ENCODE results near the gene GNAQ. TPM values are rescaled to one million over a fixed set of nuclear protein-coding genes. Genes with fewer than 3 reads are reported as not detected.

The GNAQ gene
- total and polyA plus RNA-seq, 2 of the 4 experiments (the other 2 are of a cell fraction), result 23.1 to 50.7 TPM

GRCh38 chr9:77909306-77909705 is 122.3 kb downstream of the GNAQ start:
- TF ChIP-seq CHD1 (IDR thresholded peaks at IDR 0.05; ENCODE audit: low read depth, low read length) (no peak), CEBPB (IDR thresholded peaks at IDR 0.05; ENCODE audit: low read depth, low read length) (no peak), POLR2A (IDR thresholded peaks at IDR 0.05; ENCODE audit: low read depth, low read length) (no peak), ELK1 (IDR thresholded peaks at IDR 0.05; ENCODE audit: borderline replicate concordance, low read depth, low read length) (no peak), RCOR1 (IDR thresholded peaks at IDR 0.05; ENCODE audit: insufficient replicate concordance, low read length) (no peak), RAD21 (IDR thresholded peaks at IDR 0.05; ENCODE audit: low read length) (no peak), MAFK (IDR thresholded peaks at IDR 0.05; ENCODE audit: low read depth, low read length) (no peak), MXI1 (IDR thresholded peaks at IDR 0.05; ENCODE audit: borderline replicate concordance, low read depth, low read length) (no peak), MAZ (IDR thresholded peaks at IDR 0.05; ENCODE audit: borderline replicate concordance, low read depth, low read length) (no peak), RFX5 (IDR thresholded peaks at IDR 0.05; ENCODE audit: low read depth, low read length) (no peak)
- TF ChIP-seq, protein P1, sequence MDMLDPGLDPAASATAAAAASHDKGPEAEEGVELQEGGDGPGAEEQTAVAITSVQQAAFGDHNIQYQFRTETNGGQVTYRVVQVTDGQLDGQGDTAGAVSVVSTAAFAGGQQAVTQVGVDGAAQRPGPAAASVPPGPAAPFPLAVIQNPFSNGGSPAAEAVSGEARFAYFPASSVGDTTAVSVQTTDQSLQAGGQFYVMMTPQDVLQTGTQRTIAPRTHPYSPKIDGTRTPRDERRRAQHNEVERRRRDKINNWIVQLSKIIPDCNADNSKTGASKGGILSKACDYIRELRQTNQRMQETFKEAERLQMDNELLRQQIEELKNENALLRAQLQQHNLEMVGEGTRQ (IDR thresholded peaks at IDR 0.05; ENCODE audit: low read depth, low read length), result no peak
- H3K4me3 ChIP-seq (ENCODE audit: insufficient read depth, low read depth, low read length), result no peak overlapping the region
- no peak overlapping the region for H3K27ac ChIP-seq (ENCODE audit: insufficient read depth, low read length)
- no peak overlapping the region for H3K18ac ChIP-seq (ENCODE audit: low read depth, low read length)
- no TSS peak for BruUV-seq (replicated peaks)
- H4K5ac ChIP-seq (ENCODE audit: low read depth, low read length), result no peak overlapping the region
- ChIA-PET CTCF (no interaction called here), POLR2A (ENCODE audit: unreplicated experiment) (no interaction called here)
- 84% methylated on average over 4 of the region's 5 CpGs; no CpG with 5 or more reads in 1 of the 2 experiments for WGBS, 2 experiments (ENCODE audit: extremely low coverage in 2 of 2, insufficient read length in 1 of 2)
- H2AFZ ChIP-seq (replicated peaks; ENCODE audit: low read length, poor library complexity), result no peak overlapping the region
- H2AK9ac ChIP-seq (replicated peaks; ENCODE audit: low read depth, low read length, poor library complexity), result no peak overlapping the region
- no peak overlapping the region for H2BK20ac ChIP-seq (ENCODE audit: low read depth, low read length)
- peaks cover 5% of the 10 kb centered on the region for H3K4me1 ChIP-seq (ENCODE audit: control insufficient read depth, insufficient read depth, low read length)
- H2BK15ac ChIP-seq (ENCODE audit: low read depth, low read length), result no peak overlapping the region
- dilution Hi-C loops (cut with HindIII; ENCODE audit: low sequenced_read_pairs, unreplicated experiment) (no loop called here), intact Hi-C loops (cut with micrococcal nuclease) (no loop called here), in situ Hi-C loops (cut with MboI; ENCODE audit: low sequenced_read_pairs) (no loop called here)
- no peaks in the 10 kb centered on the region for H3K27me3 ChIP-seq (ENCODE audit: control insufficient read depth, insufficient read depth, low read length)
- peaks cover 9% of the 10 kb centered on the region; the same call in 1 of the 2 replicates for H4K20me1 ChIP-seq (ENCODE audit: insufficient read depth, low read length)
- H3K56ac ChIP-seq (ENCODE audit: extremely low read depth, insufficient read depth, low read length), result no peak overlapping the region
- peaks cover 34 to 38% of the 10 kb centered on the region in 2 experiments for H3K79me1 ChIP-seq (ENCODE audit: low read depth in 1 of 2, low read length in 2 of 2)
- H3K9me3 ChIP-seq (ENCODE audit: control insufficient read depth, insufficient read depth, low read length), result no peaks in the 10 kb centered on the region
- H4K8ac ChIP-seq (ENCODE audit: low read depth in 2 of 2, low read length in 2 of 2), result no peak overlapping the region
- H3K4me2 ChIP-seq (ENCODE audit: low read depth, low read length), result no peak overlapping the region
- DNase-seq, result no peak
- no peak overlapping the region for H2BK5ac ChIP-seq (ENCODE audit: low read depth, low read length, poor library complexity, severe bottlenecking)
- no peak overlapping the region for H3K4ac ChIP-seq (ENCODE audit: low read depth, low read length)
- H2AK5ac ChIP-seq (ENCODE audit: low read depth, low read length), result no peak overlapping the region
- H3K9me1 ChIP-seq (ENCODE audit: insufficient read depth, low read length), result no peaks in the 10 kb centered on the region; the same call in 1 of the 2 replicates
- H4K91ac ChIP-seq (ENCODE audit: insufficient read depth, low read depth, low read length), result no peak overlapping the region
- no peak for ATAC-seq (ENCODE audit: low read depth)
- no peak overlapping the region for H2BK120ac ChIP-seq (ENCODE audit: low read depth, low read length)
- H3K36me3 ChIP-seq (ENCODE audit: control insufficient read depth, insufficient read depth, low read length), result no peaks in the 10 kb centered on the region
- no peak overlapping the region for H3K9ac ChIP-seq (ENCODE audit: low read depth, low read length)
- no peak overlapping the region for H3K23ac ChIP-seq (ENCODE audit: low read depth, low read length)
- H3K14ac ChIP-seq (replicated peaks; ENCODE audit: low read depth, low read length), result no peak overlapping the region

All from IMR-90 (cell line).